Hepatocyte (in vitro differentiated cells): Measurements from ENCODE around the gene HYAL1. TPM values are rescaled to one million over a fixed set of nuclear protein-coding genes. Genes with fewer than 3 reads are reported as not detected.

ENCODE experiments used
- DNase-seq: peaks from one replicate; pipeline ENCODE4 v3.0.0-alpha.2; 2016; ENCODE audit warnings: low spot score
- H2AFZ ChIP-seq: fragments of 200-600 bp; sonication (generic); 2 replicates; pipeline ENCODE4 v1.6.0; 2016; ENCODE audit warnings: antibody characterized with exemption, mild to moderate bottlenecking
- H3K27ac ChIP-seq: fragments of 200-600 bp; sonication (generic); 2 replicates; pipeline ENCODE4 v1.5.1; 2016; ENCODE audit warnings: mild to moderate bottlenecking
- H3K27me3 ChIP-seq: fragments of 200-600 bp; sonication (generic); 2 replicates; pipeline ENCODE4 v1.6.1; 2016
- H3K36me3 ChIP-seq: fragments of 200-600 bp; sonication (generic); replicated peaks from 2 replicates; pipeline ENCODE4 v1.5.1; 2016; ENCODE audit warnings: low read depth; ENCODE audit not compliant: insufficient read depth
- H3K4me1 ChIP-seq: fragments of 200-600 bp; sonication (generic); 2 replicates; pipeline ENCODE4 v1.5.1; 2016; ENCODE audit warnings: mild to moderate bottlenecking, moderate library complexity; ENCODE audit not compliant: insufficient read depth
- H3K4me2 ChIP-seq: fragments of 200-600 bp; sonication (generic); 2 replicates; pipeline ENCODE4 v1.6.0; 2016
- H3K4me3 ChIP-seq: fragments of 200-600 bp; sonication (generic); 2 replicates; pipeline ENCODE4 v1.5.1; 2016; ENCODE audit warnings: mild to moderate bottlenecking
- H3K79me2 ChIP-seq: fragments of 200-600 bp; sonication (generic); 2 replicates; pipeline ENCODE4 v1.6.0; 2017; ENCODE audit warnings: mild to moderate bottlenecking
- H3K9me2 ChIP-seq: fragments of 200-600 bp; sonication (generic); replicated peaks from 2 replicates; pipeline ENCODE4 v1.6.0; 2017; ENCODE audit warnings: mild to moderate bottlenecking; ENCODE audit not compliant: insufficient read depth
- H3K9me3 ChIP-seq: fragments of 200-600 bp; sonication (generic); 2 replicates; pipeline ENCODE4 v1.5.1; 2016; ENCODE audit warnings: low read depth, mild to moderate bottlenecking
- H4K20me1 ChIP-seq: fragments of 200-600 bp; sonication (generic); 2 replicates; pipeline ENCODE4 v1.6.0; 2016; ENCODE audit warnings: mild to moderate bottlenecking; ENCODE audit not compliant: insufficient read depth, poor library complexity, severe bottlenecking
- CTCF ChIP-seq: fragments of 200-600 bp; sonication (generic); IDR thresholded peaks from 2 replicates; pipeline ENCODE4 v1.5.1; 2016; ENCODE audit warnings: antibody characterized with exemption, mild to moderate bottlenecking; ENCODE audit not compliant: poor library complexity
- EZH2 ChIP-seq: fragments of 200-600 bp; sonication (generic); IDR thresholded peaks from 2 replicates; pipeline ENCODE4 v1.6.1; 2016; ENCODE audit warnings: antibody characterized with exemption, mild to moderate bottlenecking, borderline replicate concordance
- EZH2phosphoT487 ChIP-seq: fragments of 200-600 bp; sonication (generic); IDR thresholded peaks from one replicate; pipeline ENCODE4 v1.6.1; 2018; ENCODE audit warnings: antibody characterized with exemption, mild to moderate bottlenecking, low read depth, moderate library complexity; ENCODE audit not compliant: unreplicated experiment, severe bottlenecking
- WGBS: methylation state at CpG from one replicate; pipeline ENCODE4 v1.1.6; 2016; ENCODE audit warnings: low lambda C conversion rate; ENCODE audit errors: missing lambda C conversion rate; 5-methylcytosine and 5-hydroxymethylcytosine counted together
- polyA plus RNA-seq: library from polyadenylated mRNA; unstranded; fragments of >200 nt; fragmentation: Nextera tagmentation; extraction: Ambion mirVana; gene quantifications from 2 replicates; pipeline ENCODE4 v1.2.1, GENCODE V29; 2016
- total RNA-seq: library from RNA; depleted of rRNA; stranded (reverse); fragments of >200 nt; gene quantifications from 2 replicates; pipeline ENCODE4 v1.2.3, GENCODE V29; 2014

HYAL1 gene
- total and polyA plus RNA-seq, 2 experiments from 2014 or later: 11.8 to 22.3 TPM

GRCh38 chr3:50265571-50265970, 37.8 kb downstream of the HYAL1 start:
- no peak for DNase-seq
- Histone ChIP-seq H3K27me3 (no peaks in the 10 kb centered on the region), H3K27ac (peak overlapping the region; percentile 91), H2AFZ (no peak overlapping the region), H3K9me3 (no peaks in the 10 kb centered on the region), H3K4me3 (no peak overlapping the region), H3K79me2 (peaks cover 21% of the 10 kb centered on the region), H3K9me2 (no peaks in the 10 kb centered on the region), H4K20me1 (no peaks in the 10 kb centered on the region), H3K4me1 (peaks cover 75% of the 10 kb centered on the region), H3K36me3 (no peaks in the 10 kb centered on the region), H3K4me2 (peak overlapping the region; percentile 89)
- TF ChIP-seq EZH2phosphoT487 (no peak), EZH2 (no peak), CTCF (no peak)
- WGBS: 67% methylated on average over 1 of the region's 1 CpG

GRCh38 chr3:50264964-50265485, 38.3 kb downstream of the HYAL1 start:
- no peaks in the 10 kb centered on the region for H3K36me3 ChIP-seq
- H3K27ac ChIP-seq: peak overlapping the region; percentile 91
- H3K79me2 ChIP-seq: peaks cover 16% of the 10 kb centered on the region
- DNase-seq: no peak
- H3K4me2 ChIP-seq: peak overlapping the region; percentile 89
- 62% methylated on average over 7 of the region's 7 CpGs for WGBS
- H4K20me1 ChIP-seq: no peaks in the 10 kb centered on the region
- H3K27me3 ChIP-seq: no peaks in the 10 kb centered on the region
- no peaks in the 10 kb centered on the region for H3K9me3 ChIP-seq
- TF ChIP-seq CTCF (no peak), EZH2phosphoT487 (no peak), EZH2 (no peak)
- no peaks in the 10 kb centered on the region for H3K9me2 ChIP-seq
- no peak overlapping the region for H2AFZ ChIP-seq
- peaks cover 74% of the 10 kb centered on the region for H3K4me1 ChIP-seq
- H3K4me3 ChIP-seq: no peak overlapping the region

GRCh38 chr3:50264383-50264963, 38.9 kb downstream of the HYAL1 start:
- Histone ChIP-seq H3K27me3 (no peaks in the 10 kb centered on the region), H3K36me3 (no peaks in the 10 kb centered on the region), H3K9me3 (no peaks in the 10 kb centered on the region), H4K20me1 (no peaks in the 10 kb centered on the region), H2AFZ (no peak overlapping the region), H3K9me2 (no peaks in the 10 kb centered on the region), H3K79me2 (peaks cover 12% of the 10 kb centered on the region), H3K4me2 (peak overlapping the region; percentile 59), H3K4me1 (peaks cover 73% of the 10 kb centered on the region), H3K27ac (peak overlapping the region; percentile 91), H3K4me3 (no peak overlapping the region)
- WGBS: 0% methylated on average over 7 of the region's 7 CpGs
- peak; percentile 98 for DNase-seq
- no peak for TF ChIP-seq EZH2
- no peak for TF ChIP-seq EZH2phosphoT487
- TF ChIP-seq CTCF: no peak
